Neuronal stem cell (in vitro differentiated cells): ENCODE data around the gene KIF6.

Source experiments
- DNase-seq: peaks from one replicate; pipeline ENCODE4 v3.0.0-alpha.2; 2013; ENCODE audit warnings: low spot score
- H2AFZ ChIP-seq: one replicate; pipeline ENCODE4 v1.6.1; 2013; ENCODE audit warnings: mild to moderate bottlenecking, low read length, inconsistent platforms
- H2AK5ac ChIP-seq: 2 replicates; pipeline ENCODE4 v1.6.1; 2013; ENCODE audit warnings: low read depth, mild to moderate bottlenecking, inconsistent platforms, low read length, moderate library complexity, mixed read lengths
- H2BK120ac ChIP-seq: 2 replicates; pipeline ENCODE4 v1.6.1; 2013; ENCODE audit warnings: low read depth, mild to moderate bottlenecking, inconsistent platforms, low read length, moderate library complexity, mixed read lengths
- H2BK12ac ChIP-seq: one replicate; pipeline ENCODE4 v1.6.1; 2013; ENCODE audit warnings: low read length, inconsistent platforms
- H2BK15ac ChIP-seq: 2 replicates; pipeline ENCODE4 v1.6.1; 2013; ENCODE audit warnings: mild to moderate bottlenecking, low read length, inconsistent platforms, mixed read lengths
- H2BK5ac ChIP-seq: one replicate; pipeline ENCODE4 v1.6.1; 2013; ENCODE audit warnings: inconsistent platforms, mild to moderate bottlenecking, low read length, moderate library complexity
- H3K14ac ChIP-seq: one replicate; pipeline ENCODE4 v1.6.1; 2013; ENCODE audit warnings: low read length, inconsistent platforms
- H3K18ac ChIP-seq: 2 replicates; pipeline ENCODE4 v1.6.1; 2013; ENCODE audit warnings: low read length, inconsistent platforms
- H3K23ac ChIP-seq: 2 replicates; pipeline ENCODE4 v1.6.1; 2013; ENCODE audit warnings: low read depth, mild to moderate bottlenecking, mixed read lengths, low read length, inconsistent platforms; ENCODE audit not compliant: poor library complexity
- H3K27ac ChIP-seq: replicated peaks from 3 replicates; pipeline ENCODE4 v1.5.1; 2013; ENCODE audit warnings: low read length, inconsistent platforms
- H3K27me3 ChIP-seq, 3 experiments: 2 replicates each; pipeline ENCODE4 v1.6.1; 2013; ENCODE audit warnings: low read length in 3 of 3, mild to moderate bottlenecking in 2 of 3, inconsistent platforms in 1 of 3, low read depth in 1 of 3, mixed read lengths in 1 of 3, moderate library complexity in 1 of 3; ENCODE audit not compliant: control insufficient read depth in 3 of 3, insufficient read depth in 3 of 3
- H3K36me3 ChIP-seq, 2 donors: replicated peaks in 1 of 2; 2 replicates each; pipeline ENCODE4 v1.6.1; 2013; ENCODE audit warnings: low read length in 2 of 2; ENCODE audit not compliant: control insufficient read depth in 2 of 2, insufficient read depth in 2 of 2
- H3K4ac ChIP-seq: 2 replicates; pipeline ENCODE4 v1.6.1; 2013; ENCODE audit warnings: inconsistent platforms, mild to moderate bottlenecking, low read length, moderate library complexity
- H3K4me1 ChIP-seq, 2 donors: 1 replicate in 1 of 2; 2 replicates in 1 of 2; pipeline ENCODE4 v1.6.1; 2013; ENCODE audit warnings: low read length in 2 of 2, low read depth in 1 of 2; ENCODE audit not compliant: control insufficient read depth in 2 of 2, insufficient read depth in 1 of 2
- H3K4me2 ChIP-seq: one replicate; pipeline ENCODE4 v1.6.1; 2013; ENCODE audit warnings: mild to moderate bottlenecking, low read length, inconsistent platforms; ENCODE audit not compliant: insufficient read depth, poor library complexity, severe bottlenecking
- H3K4me3 ChIP-seq, 2 donors: 2 replicates each; pipeline ENCODE4 v1.5.1; 2013; ENCODE audit warnings: low read length in 2 of 2, mild to moderate bottlenecking in 2 of 2, inconsistent platforms in 1 of 2, moderate library complexity in 1 of 2
- H3K79me1 ChIP-seq: one replicate; pipeline ENCODE4 v1.6.1; 2013; ENCODE audit warnings: low read depth, mild to moderate bottlenecking, inconsistent platforms, low read length, moderate library complexity
- H3K9ac ChIP-seq: one replicate; pipeline ENCODE4 v1.6.1; 2013; ENCODE audit warnings: mild to moderate bottlenecking, low read depth, low read length, inconsistent platforms; ENCODE audit not compliant: poor library complexity
- H3K9me3 ChIP-seq, 2 donors: replicated peaks in 1 of 2; 2 replicates each; pipeline versions ENCODE3 to v1.6.1; 2013; ENCODE audit warnings: low read length in 2 of 2, mild to moderate bottlenecking in 2 of 2, inconsistent platforms in 1 of 2, low read depth in 1 of 2, mixed read lengths in 1 of 2, moderate library complexity in 1 of 2; ENCODE audit not compliant: control insufficient read depth in 2 of 2, insufficient read depth in 1 of 2
- H4K8ac ChIP-seq: one replicate; pipeline ENCODE4 v1.6.1; 2013; ENCODE audit warnings: low read depth, mild to moderate bottlenecking, inconsistent platforms, low read length, moderate library complexity
- H4K91ac ChIP-seq: one replicate; pipeline ENCODE4 v1.6.1; 2013; ENCODE audit warnings: low read length, low read depth, mild to moderate bottlenecking, inconsistent platforms; ENCODE audit not compliant: poor library complexity
- WGBS, 2 donors: extraction: QIAGEN DNeasy Blood & Tissue Kit; methylation state at CpG; one replicate each; pipeline ENCODE4 v1.1.7; 2013; ENCODE audit warnings: missing lambda C conversion rate in 2 of 2, mixed read lengths in 1 of 2; ENCODE audit not compliant: insufficient read length in 2 of 2, insufficient replicate concordance in 1 of 2; ENCODE audit errors: extremely low coverage in 2 of 2; 5-methylcytosine and 5-hydroxymethylcytosine counted together

The KIF6 gene

GRCh38 chr6:39752835-39753724 lies 27.9 kb upstream of the KIF6 start:
- Histone ChIP-seq H3K4me1 (no peaks in the 10 kb centered on the region), H3K23ac (no peak overlapping the region), H3K9ac (no peak overlapping the region), H3K18ac (no peak overlapping the region), H3K9me3 (no peaks in the 10 kb centered on the region), H3K4me2 (no peak overlapping the region), H2AFZ (no peak overlapping the region), H3K27ac (no peak overlapping the region), H3K4ac (no peak overlapping the region), H4K8ac (no peak overlapping the region), H2BK15ac (no peak overlapping the region), H3K79me1 (no peaks in the 10 kb centered on the region), H3K4me3 (no peak overlapping the region), H3K14ac (no peak overlapping the region), H2BK120ac (no peak overlapping the region), H3K27me3 (no peaks in the 10 kb centered on the region), H2BK5ac (no peak overlapping the region), H2AK5ac (no peak overlapping the region), H4K91ac (no peak overlapping the region), H2BK12ac (no peak overlapping the region), H3K36me3 (no peaks in the 10 kb centered on the region)
- WGBS, 2 donors, result no CpG with 5 or more reads among the region's 12 CpGs
- no peak for DNase-seq

DNA sequence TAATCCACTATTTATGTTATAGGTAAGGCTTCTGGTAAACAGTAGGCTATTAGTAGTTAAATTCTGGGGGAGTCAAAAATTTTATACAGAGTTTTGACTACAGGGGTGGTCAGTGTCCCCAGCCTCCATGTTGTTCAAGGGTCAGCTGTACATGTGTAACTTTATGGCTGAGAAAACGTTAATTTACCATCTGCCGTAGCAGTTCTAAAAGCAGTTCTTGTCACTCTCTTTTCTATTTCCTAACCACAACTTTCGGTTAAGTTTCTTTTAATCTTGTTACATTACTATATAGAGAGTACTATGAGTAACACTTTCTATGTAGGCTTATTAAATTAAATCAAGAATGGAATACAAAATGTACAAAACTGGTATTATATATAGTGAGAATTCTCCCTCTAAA lies 21.6 kb upstream of the KIF6 start:
- Histone ChIP-seq H2AK5ac (no peak overlapping the region), H4K91ac (no peak overlapping the region), H3K18ac (no peak overlapping the region), H3K4me1 (no peaks in the 10 kb centered on the region), H3K14ac (no peak overlapping the region), H4K8ac (no peak overlapping the region), H3K27me3 (no peaks in the 10 kb centered on the region), H2BK15ac (no peak overlapping the region), H3K4ac (no peak overlapping the region), H3K27ac (no peak overlapping the region), H3K79me1 (no peaks in the 10 kb centered on the region), H2BK12ac (no peak overlapping the region), H2AFZ (no peak overlapping the region), H2BK120ac (no peak overlapping the region), H3K4me3 (no peak overlapping the region), H3K36me3 (no peaks in the 10 kb centered on the region), H3K4me2 (no peak overlapping the region), H2BK5ac (no peak overlapping the region), H3K9ac (no peak overlapping the region), H3K9me3 (no peaks in the 10 kb centered on the region), H3K23ac (no peak overlapping the region)
- no peak for DNase-seq
- WGBS, 2 donors, result no CpG with 5 or more reads among the region's 3 CpGs

- Histone ChIP-seq H4K91ac (no peak overlapping the region), H2AK5ac (no peak overlapping the region), H3K18ac (no peak overlapping the region), H2BK12ac (no peak overlapping the region), H3K9ac (no peak overlapping the region), H3K4ac (no peak overlapping the region), H2BK15ac (no peak overlapping the region), H3K4me2 (no peak overlapping the region), H2BK5ac (no peak overlapping the region), H3K27me3 (peaks cover 0 to 18% (median 0%) of the 10 kb centered on the region in 3 experiments), H3K36me3 (no peaks in the 10 kb centered on the region), H3K4me3 (no peak overlapping the region), H3K4me1 (no peaks in the 10 kb centered on the region), H2AFZ (no peak overlapping the region), H4K8ac (no peak overlapping the region), H3K14ac (no peak overlapping the region), H3K9me3 (no peaks in the 10 kb centered on the region), H3K27ac (no peak overlapping the region), H2BK120ac (no peak overlapping the region), H3K79me1 (no peaks in the 10 kb centered on the region), H3K23ac (no peak overlapping the region)
- no peak for DNase-seq
- no CpG with 5 or more reads among the region's 2 CpGs for WGBS, 2 donors
Observed at GRCh38 chr6:39733704-39734103, 8.5 kb upstream of the KIF6 start.

GRCh38 chr6:39731565-39731964 lies 6.4 kb upstream of the KIF6 start:
- H2BK12ac ChIP-seq, result no peak overlapping the region
- no CpG with 5 or more reads among the region's 6 CpGs for WGBS, 2 donors
- H2BK5ac ChIP-seq, result no peak overlapping the region
- no peaks in the 10 kb centered on the region for H3K36me3 ChIP-seq
- H2AK5ac ChIP-seq, result no peak overlapping the region
- H3K18ac ChIP-seq, result no peak overlapping the region
- no peak overlapping the region for H3K4me2 ChIP-seq
- no peak overlapping the region for H4K91ac ChIP-seq
- no peak for DNase-seq
- no peak overlapping the region for H3K4ac ChIP-seq
- H3K9ac ChIP-seq, result no peak overlapping the region
- no peak overlapping the region for H3K14ac ChIP-seq
- H3K9me3 ChIP-seq, result no peaks in the 10 kb centered on the region
- no peak overlapping the region for H2BK120ac ChIP-seq
- H3K27me3 ChIP-seq, result peaks cover 0 to 18% (median 0%) of the 10 kb centered on the region in 3 experiments
- no peaks in the 10 kb centered on the region for H3K4me1 ChIP-seq
- H3K27ac ChIP-seq, result no peak overlapping the region
- no peak overlapping the region for H4K8ac ChIP-seq
- H3K23ac ChIP-seq, result no peak overlapping the region
- no peak overlapping the region for H2BK15ac ChIP-seq
- H3K4me3 ChIP-seq, result no peak overlapping the region
- no peak overlapping the region for H2AFZ ChIP-seq
- H3K79me1 ChIP-seq, result no peaks in the 10 kb centered on the region
